Measurements from ENCODE around the gene RBL1. TPM values are rescaled to one million over a fixed set of nuclear protein-coding genes. Genes with fewer than 3 reads are reported as not detected.
"Not testable (repeated sequence)": the region's sequence is repeated elsewhere in the genome, so short reads cannot be mapped to it uniquely, and the experiment has no call there.

Gene RBL1
- polyA plus RNA-seq, 1 experiment = 2.2 TPM

DNA sequence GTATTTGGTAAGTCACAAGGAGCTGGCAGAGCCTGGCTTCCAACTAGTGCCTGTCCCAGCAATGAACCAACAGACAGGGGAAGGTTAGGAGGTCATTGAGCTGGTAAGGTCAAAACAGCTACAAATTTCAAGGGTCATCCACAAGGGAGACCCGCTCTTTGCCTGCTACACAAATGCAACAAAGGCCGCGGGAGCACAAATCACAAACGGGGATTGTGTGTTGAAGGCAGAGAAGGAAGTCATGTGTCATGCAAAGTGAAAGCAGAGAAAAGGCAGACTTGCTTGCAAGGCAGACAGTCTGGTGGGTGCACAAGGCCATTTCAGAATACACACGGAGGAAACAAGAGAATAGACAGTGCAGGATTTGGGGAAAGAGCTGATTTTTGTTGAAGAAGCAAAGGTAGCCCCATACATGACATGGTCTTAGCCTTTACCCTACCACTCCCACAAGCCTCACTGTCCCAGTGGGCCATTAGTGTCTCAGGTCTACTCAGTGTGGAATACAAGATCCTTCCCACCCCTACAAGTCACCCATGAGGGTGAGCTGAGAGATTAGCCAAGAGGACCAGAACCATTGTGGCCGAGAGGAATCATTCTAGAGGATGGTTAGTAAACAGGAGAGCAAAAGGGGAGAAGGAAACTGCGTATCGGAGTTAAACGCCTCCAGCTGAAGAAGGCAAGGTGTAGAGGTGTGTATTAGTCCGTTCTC is 126.2 kb downstream of the RBL1 start:
- no peaks in the 10 kb centered on the region for H3K27me3 ChIP-seq (ENCODE audit: control insufficient read depth, insufficient read depth, low read length)
- no peak overlapping the region for H3K4me3 ChIP-seq (ENCODE audit: low read depth, low read length)
- CTCF ChIA-PET = no interaction called here
- no peak for TF ChIP-seq CTCF (IDR thresholded peaks at IDR 0.05; ENCODE audit: insufficient read depth, low read depth, low read length)
- H3K36me3 ChIP-seq (ENCODE audit: control insufficient read depth, insufficient read depth, low read length) = no peaks in the 10 kb centered on the region
- DNase-seq (ENCODE audit: low read depth) = no peak
- POLR2A ChIA-PET = no interaction called here

DNA sequence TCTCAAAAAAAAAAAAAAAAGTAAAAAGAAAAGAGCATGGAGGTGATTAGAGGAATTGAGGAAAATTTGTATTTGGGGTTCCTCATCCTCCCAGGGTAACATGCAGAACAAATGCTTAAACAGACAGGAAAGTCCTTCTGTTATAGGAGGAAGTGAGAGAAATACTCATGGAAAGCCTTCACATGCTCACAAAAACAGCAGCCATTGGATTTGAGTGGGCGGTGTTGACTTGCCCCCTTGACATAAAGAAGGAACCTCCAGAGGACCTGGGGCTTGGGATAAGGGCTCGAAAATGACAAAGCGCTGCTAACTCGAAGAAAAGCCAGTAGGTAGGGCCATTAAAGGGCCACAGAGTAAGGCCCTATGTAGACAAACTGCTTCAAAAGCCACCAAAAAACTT is 126.7 kb downstream of the RBL1 start:
- no peak for TF ChIP-seq CTCF (IDR thresholded peaks at IDR 0.05; ENCODE audit: insufficient read depth, low read depth, low read length)
- H3K36me3 ChIP-seq (ENCODE audit: control insufficient read depth, insufficient read depth, low read length) = no peaks in the 10 kb centered on the region
- no peak overlapping the region for H3K4me3 ChIP-seq (ENCODE audit: low read depth, low read length)
- H3K27me3 ChIP-seq (ENCODE audit: control insufficient read depth, insufficient read depth, low read length) = no peaks in the 10 kb centered on the region
- CTCF ChIA-PET = no interaction called here
- POLR2A ChIA-PET = no interaction called here
- no peak for DNase-seq (ENCODE audit: low read depth)

DNA sequence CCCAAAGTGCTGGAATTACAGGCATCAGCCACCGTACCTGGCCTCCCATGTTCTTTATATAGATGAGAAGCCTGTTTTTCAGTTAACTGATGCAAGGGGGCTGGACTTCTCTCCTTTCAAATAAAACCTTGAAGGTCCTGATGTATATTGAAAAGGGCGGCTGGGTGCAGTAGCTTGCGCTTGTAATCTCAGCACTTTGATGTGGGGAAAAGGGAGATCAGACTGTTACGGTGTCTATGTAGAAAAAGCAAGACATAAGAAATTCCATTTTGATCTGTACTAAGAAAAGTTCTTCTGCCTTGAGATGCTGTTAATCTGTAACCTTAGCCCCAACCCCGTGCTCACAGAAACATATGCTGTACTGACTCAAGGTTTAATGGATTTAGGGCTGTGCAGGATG is 128.2 kb downstream of the RBL1 start:
- CTCF ChIA-PET = no interaction called here
- H3K27me3 ChIP-seq (ENCODE audit: control insufficient read depth, insufficient read depth, low read length) = no peaks in the 10 kb centered on the region
- POLR2A ChIA-PET = no interaction called here

GRCh38 chr20:36966965-36967364 is 128.8 kb downstream of the RBL1 start:
- POLR2A ChIA-PET; DNase-seq (ENCODE audit: low read depth); H3K4me3 ChIP-seq (ENCODE audit: low read depth, low read length); CTCF ChIA-PET; H3K27me3 ChIP-seq (ENCODE audit: control insufficient read depth, insufficient read depth, low read length); H3K36me3 ChIP-seq (ENCODE audit: control insufficient read depth, insufficient read depth, low read length): not testable (repeated sequence)

More for the DNA sequence above, 128.2 kb downstream of the RBL1 start:
- no peak overlapping the region for H3K4me3 ChIP-seq (ENCODE audit: low read depth, low read length)
- no peak for TF ChIP-seq CTCF (IDR thresholded peaks at IDR 0.05; ENCODE audit: insufficient read depth, low read depth, low read length)
- no peaks in the 10 kb centered on the region for H3K36me3 ChIP-seq (ENCODE audit: control insufficient read depth, insufficient read depth, low read length)
- DNase-seq (ENCODE audit: low read depth) = no peak

- POLR2A ChIA-PET; H3K27me3 ChIP-seq (ENCODE audit: control insufficient read depth, insufficient read depth, low read length); DNase-seq (ENCODE audit: low read depth); H3K36me3 ChIP-seq (ENCODE audit: control insufficient read depth, insufficient read depth, low read length); CTCF ChIA-PET; H3K4me3 ChIP-seq (ENCODE audit: low read depth, low read length): not testable (repeated sequence)
These were observed 133.3 kb downstream of the RBL1 start for GRCh38 chr20:36962354-36962941.

DNA sequence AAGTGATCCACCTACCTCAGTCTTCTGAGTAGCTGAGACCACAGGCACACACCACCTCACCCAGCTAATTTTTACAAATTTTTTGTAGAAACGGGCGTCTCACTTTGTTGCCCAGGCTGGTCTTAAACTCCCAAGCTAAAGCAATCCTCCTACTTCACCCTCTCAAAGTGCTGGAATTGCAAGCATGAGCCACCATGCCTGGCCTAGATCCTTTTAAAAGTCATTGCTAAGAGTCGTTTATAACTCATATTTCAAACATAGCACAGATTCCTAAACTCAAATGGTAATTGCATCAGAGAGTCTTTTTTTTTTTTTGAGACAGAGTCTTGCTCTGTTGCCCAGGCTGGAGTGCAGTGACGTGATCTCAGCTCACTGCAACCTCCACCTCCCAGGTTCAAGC is 136.6 kb downstream of the RBL1 start:
- Histone ChIP-seq H3K36me3 (ENCODE audit: control insufficient read depth, insufficient read depth, low read length) (no peaks in the 10 kb centered on the region), H3K4me3 (ENCODE audit: low read depth, low read length) (no peak overlapping the region), H3K27me3 (ENCODE audit: control insufficient read depth, insufficient read depth, low read length) (no peaks in the 10 kb centered on the region)
- ChIA-PET CTCF (no interaction called here), POLR2A (no interaction called here)
- no peak for DNase-seq (ENCODE audit: low read depth)
- TF ChIP-seq CTCF (IDR thresholded peaks at IDR 0.05; ENCODE audit: insufficient read depth, low read depth, low read length) = no peak
